Nephron progenitor cell (in vitro differentiated cells): ENCODE measurements around the gene HERC6.
"Not testable (repeated sequence)": the region's sequence is repeated elsewhere in the genome, so short reads cannot be mapped to it uniquely, and the experiment has no call there.

ENCODE experiments used
- DNase-seq: peaks from one replicate; pipeline ENCODE4 v3.0.0; 2021
- H3K27ac Mint-ChIP-seq: 2 replicates; pipeline ENCODE4 v1.8.0; 2021; ENCODE audit warnings: mild to moderate bottlenecking, moderate library complexity, mixed read lengths
- H3K27me3 Mint-ChIP-seq: 2 replicates; pipeline ENCODE4 v1.8.0; 2021; ENCODE audit warnings: mild to moderate bottlenecking, low read depth, mixed read lengths; ENCODE audit not compliant: poor library complexity
- H3K36me3 Mint-ChIP-seq: 2 replicates; pipeline ENCODE4 v1.8.0; 2021; ENCODE audit warnings: low read depth, mixed read lengths
- H3K4me1 Mint-ChIP-seq: 2 replicates; pipeline ENCODE4 v1.8.0; 2021; ENCODE audit warnings: mixed read lengths
- H3K4me3 Mint-ChIP-seq: 2 replicates; pipeline ENCODE4 v1.8.0; 2021; ENCODE audit warnings: mild to moderate bottlenecking, moderate library complexity, mixed read lengths
- H3K9me3 Mint-ChIP-seq: 2 replicates; pipeline ENCODE4 v1.8.0; 2021; ENCODE audit warnings: mild to moderate bottlenecking, moderate library complexity, mixed read lengths
- CTCF ChIP-seq: fragments of 200-600 bp; sonication (generic); IDR thresholded peaks from 2 replicates; pipeline ENCODE4 v1.5.0; 2021; ENCODE audit warnings: antibody characterized with exemption

HERC6 gene

GRCh38 chr4:88443486-88443885 is 64.8 kb downstream of the HERC6 start:
- H3K4me3 Mint-ChIP-seq = no peak overlapping the region
- H3K36me3 Mint-ChIP-seq = peaks cover 7% of the 10 kb centered on the region
- TF ChIP-seq CTCF = no peak
- no peaks in the 10 kb centered on the region for H3K4me1 Mint-ChIP-seq
- peaks cover 14% of the 10 kb centered on the region for H3K9me3 Mint-ChIP-seq
- H3K27ac Mint-ChIP-seq = no peak overlapping the region
- H3K27me3 Mint-ChIP-seq = peaks cover 3% of the 10 kb centered on the region
- no peak for DNase-seq

- Mint-ChIP-seq H3K27me3 (peaks cover 3% of the 10 kb centered on the region), H3K4me3 (no peak overlapping the region), H3K4me1 (no peaks in the 10 kb centered on the region), H3K36me3 (peaks cover 7% of the 10 kb centered on the region), H3K9me3 (peaks cover 14% of the 10 kb centered on the region), H3K27ac (no peak overlapping the region)
- no peak for DNase-seq
- no peak for TF ChIP-seq CTCF
These were observed 66.6 kb downstream of the HERC6 start for GRCh38 chr4:88445252-88445651.

GRCh38 chr4:88446124-88446523 is 67.5 kb downstream of the HERC6 start:
- TF ChIP-seq CTCF = no peak
- H3K36me3 Mint-ChIP-seq = peaks cover 7% of the 10 kb centered on the region
- H3K27ac Mint-ChIP-seq = no peak overlapping the region
- H3K27me3 Mint-ChIP-seq = peaks cover 3% of the 10 kb centered on the region
- peaks cover 14% of the 10 kb centered on the region for H3K9me3 Mint-ChIP-seq
- H3K4me3 Mint-ChIP-seq = no peak overlapping the region
- no peaks in the 10 kb centered on the region for H3K4me1 Mint-ChIP-seq
- DNase-seq = no peak

- peaks cover 7% of the 10 kb centered on the region for H3K36me3 Mint-ChIP-seq
- no peak overlapping the region for H3K27ac Mint-ChIP-seq
- no peaks in the 10 kb centered on the region for H3K4me1 Mint-ChIP-seq
- peaks cover 10% of the 10 kb centered on the region for H3K9me3 Mint-ChIP-seq
- no peak for DNase-seq
- no peak for TF ChIP-seq CTCF
- peaks cover 3% of the 10 kb centered on the region for H3K27me3 Mint-ChIP-seq
- no peak overlapping the region for H3K4me3 Mint-ChIP-seq
These were observed 68.9 kb downstream of the HERC6 start for GRCh38 chr4:88447371-88448095.

- not testable (repeated sequence) for H3K4me1 Mint-ChIP-seq, H3K36me3 Mint-ChIP-seq, H3K27ac Mint-ChIP-seq, H3K4me3 Mint-ChIP-seq, H3K9me3 Mint-ChIP-seq, DNase-seq, H3K27me3 Mint-ChIP-seq
These were observed 69.6 kb downstream of the HERC6 start for GRCh38 chr4:88448211-88448765.

- no peak for DNase-seq
- Mint-ChIP-seq H3K27ac (no peak overlapping the region), H3K27me3 (peaks cover 3% of the 10 kb centered on the region), H3K4me3 (no peak overlapping the region), H3K9me3 (peaks cover 6% of the 10 kb centered on the region), H3K4me1 (no peaks in the 10 kb centered on the region), H3K36me3 (peaks cover 5% of the 10 kb centered on the region)
- TF ChIP-seq CTCF = no peak
These were observed 70.2 kb downstream of the HERC6 start for GRCh38 chr4:88448889-88449288.
